MM.1S (cell line): ENCODE measurements around the gene SH3PXD2A.

Experiments used
- DNase-seq: peaks from one replicate; pipeline ENCODE4 v3.0.0-alpha.2; 2015
- H2AFZ ChIP-seq: fragments of 300-600 bp; sonication (generic); 2 replicates; pipeline ENCODE4 v1.6.0; 2016; ENCODE audit warnings: antibody characterized with exemption, low read length
- H3F3A ChIP-seq: fragments of 300-600 bp; sonication (generic); 2 replicates; pipeline ENCODE4 v1.6.1; 2016; ENCODE audit warnings: mild to moderate bottlenecking, antibody characterized with exemption, low read length, moderate library complexity, mixed read lengths; ENCODE audit not compliant: insufficient read depth
- H3K27ac ChIP-seq: fragments of 300-600 bp; sonication (generic); 2 replicates; pipeline ENCODE4 v1.5.1; 2016; ENCODE audit warnings: mild to moderate bottlenecking, low read length
- H3K27me3 ChIP-seq: fragments of 300-600 bp; sonication (generic); replicated peaks from 2 replicates; pipeline ENCODE4 v1.6.0; 2016; ENCODE audit warnings: low read length; ENCODE audit not compliant: insufficient read depth
- H3K36me3 ChIP-seq: fragments of 300-600 bp; sonication (generic); replicated peaks from 2 replicates; pipeline ENCODE4 v1.6.1; 2016; ENCODE audit warnings: mild to moderate bottlenecking, low read length, mixed read lengths; ENCODE audit not compliant: insufficient read depth
- H3K4me1 ChIP-seq: fragments of 300-600 bp; sonication (generic); 2 replicates; pipeline ENCODE4 v1.6.1; 2016; ENCODE audit warnings: low read length, mixed read lengths
- H3K4me2 ChIP-seq: fragments of 300-600 bp; sonication (generic); 2 replicates; pipeline ENCODE4 v1.6.0; 2016; ENCODE audit warnings: low read depth, low read length
- H3K4me3 ChIP-seq: fragments of 300-600 bp; sonication (generic); 2 replicates; pipeline ENCODE4 v1.5.1; 2016; ENCODE audit warnings: low read length, mixed read lengths
- H3K79me2 ChIP-seq: fragments of 300-600 bp; sonication (generic); 2 replicates; pipeline ENCODE4 v1.6.1; 2016; ENCODE audit warnings: mixed run types, low read length, mixed read lengths
- H3K9ac ChIP-seq: fragments of 300-600 bp; sonication (generic); 2 replicates; pipeline ENCODE4 v1.6.1; 2016; ENCODE audit warnings: low read length, mixed read lengths
- H3K9me2 ChIP-seq: fragments of 300-600 bp; sonication (generic); replicated peaks from 2 replicates; pipeline ENCODE4 v1.6.1; 2016; ENCODE audit warnings: mild to moderate bottlenecking, low read length, mixed read lengths; ENCODE audit not compliant: insufficient read depth
- H3K9me3 ChIP-seq: fragments of 300-600 bp; sonication (generic); replicated peaks from 2 replicates; pipeline ENCODE4 v1.6.1; 2016; ENCODE audit warnings: mild to moderate bottlenecking, low read length, mixed read lengths; ENCODE audit not compliant: insufficient read depth
- H4K20me1 ChIP-seq: fragments of 300-600 bp; sonication (generic); 2 replicates; pipeline ENCODE4 v1.6.1; 2016; ENCODE audit warnings: mild to moderate bottlenecking, low read length, moderate library complexity, mixed read lengths; ENCODE audit not compliant: insufficient read depth
- CTCF ChIP-seq: fragments of 300-600 bp; sonication (generic); IDR thresholded peaks from 2 replicates; pipeline ENCODE4 v1.5.1; 2016; ENCODE audit warnings: antibody characterized with exemption, low read length, mixed read lengths
- EZH2 ChIP-seq: fragments of 300-600 bp; sonication (generic); optimal IDR thresholded peaks from 2 replicates; pipeline ENCODE3; 2017; ENCODE audit warnings: low read depth, mild to moderate bottlenecking, antibody characterized with exemption, low read length, mixed read lengths
- EZH2phosphoT487 ChIP-seq: fragments of 300-600 bp; sonication (generic); IDR thresholded peaks from 2 replicates; pipeline ENCODE4 v1.6.1; 2018; ENCODE audit warnings: antibody characterized with exemption, low read length

SH3PXD2A gene

GRCh38 chr10:103855424-103855823, at the start of gene SH3PXD2A:
TSS of gene SH3PXD2A (minus strand) at chr10:103855576. CDS start at chr10:103855266, 310 bp downstream.
- Histone ChIP-seq H3K4me2 (peak within 1 kb of the TSS; percentile 83), H3K79me2 (no peaks in the 10 kb centered on the region), H3K9me3 (no peaks in the 10 kb centered on the region), H3K4me3 (peak within 1 kb of the TSS; percentile 60), H3F3A (no peaks in the 10 kb centered on the region), H2AFZ (peak within 1 kb of the TSS; percentile 51), H4K20me1 (no peaks in the 10 kb centered on the region), H3K9ac (peak within 1 kb of the TSS; percentile 28; the same call in 1 of the 2 replicates), H3K36me3 (no peaks in the 10 kb centered on the region), H3K27ac (no peak within 1 kb of the TSS), H3K9me2 (no peaks in the 10 kb centered on the region), H3K4me1 (peaks cover 10% of the 10 kb centered on the region), H3K27me3 (peaks cover 14% of the 10 kb centered on the region)
- TF ChIP-seq EZH2phosphoT487 (no peak), CTCF (no peak)
- no peak for DNase-seq

- no peaks in the 10 kb centered on the region for H3F3A ChIP-seq
- H2AFZ ChIP-seq, result no peak overlapping the region
- TF ChIP-seq CTCF, result no peak
- no peak for TF ChIP-seq EZH2
- no peak for TF ChIP-seq EZH2phosphoT487
- no peak for DNase-seq
- no peak overlapping the region for H3K27ac ChIP-seq
- H3K36me3 ChIP-seq, result no peaks in the 10 kb centered on the region; the same call in 1 of the 2 replicates
- H3K4me3 ChIP-seq, result no peak overlapping the region
- no peaks in the 10 kb centered on the region for H3K9me3 ChIP-seq
- H3K9ac ChIP-seq, result no peak overlapping the region
- H4K20me1 ChIP-seq, result no peaks in the 10 kb centered on the region
- H3K9me2 ChIP-seq, result no peaks in the 10 kb centered on the region
- no peaks in the 10 kb centered on the region for H3K27me3 ChIP-seq
- no peaks in the 10 kb centered on the region for H3K79me2 ChIP-seq
- H3K4me2 ChIP-seq, result no peak overlapping the region
- H3K4me1 ChIP-seq, result no peaks in the 10 kb centered on the region
Measured at GRCh38 chr10:103901299-103901698, 45.9 kb upstream of the SH3PXD2A start.

GRCh38 chr10:103899312-103899711, 43.9 kb upstream of the SH3PXD2A start:
- Histone ChIP-seq H3F3A (peaks cover 13% of the 10 kb centered on the region), H4K20me1 (no peaks in the 10 kb centered on the region), H3K27me3 (no peaks in the 10 kb centered on the region), H3K4me3 (no peak overlapping the region), H3K9me3 (no peaks in the 10 kb centered on the region), H3K79me2 (no peaks in the 10 kb centered on the region), H3K36me3 (no peaks in the 10 kb centered on the region; the same call in 1 of the 2 replicates), H3K9me2 (no peaks in the 10 kb centered on the region), H3K27ac (no peak overlapping the region), H3K4me1 (peaks cover 18% of the 10 kb centered on the region), H3K4me2 (no peak overlapping the region), H3K9ac (no peak overlapping the region), H2AFZ (no peak overlapping the region)
- DNase-seq, result no peak
- TF ChIP-seq CTCF (no peak), EZH2phosphoT487 (no peak), EZH2 (no peak)
